GM23248 (cell line): ENCODE results near the gene SYAP1. TPM values are rescaled to one million over a fixed set of nuclear protein-coding genes. Genes with fewer than 3 reads are reported as not detected.

Experiments used
- DNase-seq: peaks from one replicate; pipeline ENCODE4 v3.0.0-alpha.2; 2015
- H2AFZ ChIP-seq: fragments of 200-600 bp; sonication (generic); 2 replicates; pipeline ENCODE4 v1.6.1; 2016; ENCODE audit warnings: antibody characterized with exemption
- H3F3A ChIP-seq: fragments of 200-600 bp; sonication (generic); 2 replicates; pipeline ENCODE4 v1.6.1; 2016; ENCODE audit warnings: mild to moderate bottlenecking, antibody characterized with exemption, mixed run types; ENCODE audit not compliant: insufficient read depth
- H3K27ac ChIP-seq: fragments of 200-600 bp; sonication (generic); 2 replicates; pipeline ENCODE4 v1.5.1; 2016; ENCODE audit warnings: mild to moderate bottlenecking
- H3K27me3 ChIP-seq: fragments of 200-600 bp; sonication (generic); replicated peaks from 2 replicates; pipeline ENCODE4 v1.6.1; 2016; ENCODE audit warnings: mild to moderate bottlenecking; ENCODE audit not compliant: insufficient read depth
- H3K36me3 ChIP-seq: fragments of 200-600 bp; sonication (generic); 2 replicates; pipeline ENCODE4 v1.6.1; 2016; ENCODE audit warnings: low read depth, mild to moderate bottlenecking
- H3K4me1 ChIP-seq: fragments of 200-600 bp; sonication (generic); 2 replicates; pipeline ENCODE4 v1.6.1; 2016; ENCODE audit warnings: mild to moderate bottlenecking; ENCODE audit not compliant: insufficient read depth
- H3K4me2 ChIP-seq: fragments of 200-600 bp; sonication (generic); one replicate; pipeline ENCODE4 v1.6.1; 2016; ENCODE audit warnings: mild to moderate bottlenecking; ENCODE audit not compliant: unreplicated experiment
- H3K4me3 ChIP-seq: fragments of 200-600 bp; sonication (generic); 2 replicates; pipeline ENCODE4 v1.5.1; 2016; ENCODE audit warnings: mild to moderate bottlenecking
- H3K79me2 ChIP-seq: fragments of 200-600 bp; sonication (generic); 2 replicates; pipeline ENCODE4 v1.6.1; 2016; ENCODE audit warnings: mild to moderate bottlenecking; ENCODE audit not compliant: insufficient read depth
- H3K9ac ChIP-seq: fragments of 200-600 bp; sonication (generic); 2 replicates; pipeline ENCODE4 v1.6.1; 2016; ENCODE audit warnings: mild to moderate bottlenecking
- H3K9me2 ChIP-seq: fragments of 200-600 bp; sonication (generic); 2 replicates; pipeline ENCODE4 v1.6.1; 2016; ENCODE audit warnings: mixed run types, mild to moderate bottlenecking, moderate library complexity; ENCODE audit not compliant: insufficient read depth
- H3K9me3 ChIP-seq: fragments of 200-600 bp; sonication (generic); one replicate; pipeline ENCODE4 v1.6.1; 2017; ENCODE audit warnings: low read depth
- H4K20me1 ChIP-seq: fragments of 200-600 bp; sonication (generic); 2 replicates; pipeline ENCODE4 v1.6.0; 2016; ENCODE audit not compliant: insufficient read depth
- EZH2 ChIP-seq: fragments of 200-600 bp; sonication (generic); IDR thresholded peaks from 2 replicates; pipeline ENCODE4 v1.6.1; 2018; ENCODE audit warnings: antibody characterized with exemption, mild to moderate bottlenecking; ENCODE audit not compliant: insufficient read depth, poor library complexity, severe bottlenecking
- EZH2phosphoT487 ChIP-seq: fragments of 200-600 bp; sonication (generic); IDR thresholded peaks from 2 replicates; pipeline ENCODE4 v1.6.1; 2018; ENCODE audit warnings: antibody characterized with exemption, moderate library complexity, mild to moderate bottlenecking, low read depth; ENCODE audit not compliant: insufficient read depth
- WGBS, 2 experiments: methylation state at CpG; one replicate each; pipeline ENCODE4 v1.1.6; 2015 to 2017; ENCODE audit warnings: low lambda C conversion rate in 2 of 2, low coverage in 1 of 2; ENCODE audit errors: missing lambda C conversion rate in 2 of 2; 5-methylcytosine and 5-hydroxymethylcytosine counted together
- in situ Hi-C: fragments of 300-500 bp; cut with MboI; formaldehyde crosslinking; loops from 2 replicates; pipeline ENCODE4 v1.15.0; 2020
- polyA plus RNA-seq: library from polyadenylated mRNA; unstranded; fragments of >200 nt; fragmentation: Nextera tagmentation; extraction: Ambion mirVana; gene quantifications from 2 replicates; pipeline ENCODE4 v1.2.1, GENCODE V29; 2016
- total RNA-seq: library from RNA; depleted of rRNA; stranded (reverse); fragments of >200 nt; shearing (Covaris generic); gene quantifications from 2 replicates; pipeline ENCODE4 v1.2.3, GENCODE V29; 2014

SYAP1 gene
- total and polyA plus RNA-seq, 2 experiments from 2014 or later = 30.8 to 36.4 TPM

DNA sequence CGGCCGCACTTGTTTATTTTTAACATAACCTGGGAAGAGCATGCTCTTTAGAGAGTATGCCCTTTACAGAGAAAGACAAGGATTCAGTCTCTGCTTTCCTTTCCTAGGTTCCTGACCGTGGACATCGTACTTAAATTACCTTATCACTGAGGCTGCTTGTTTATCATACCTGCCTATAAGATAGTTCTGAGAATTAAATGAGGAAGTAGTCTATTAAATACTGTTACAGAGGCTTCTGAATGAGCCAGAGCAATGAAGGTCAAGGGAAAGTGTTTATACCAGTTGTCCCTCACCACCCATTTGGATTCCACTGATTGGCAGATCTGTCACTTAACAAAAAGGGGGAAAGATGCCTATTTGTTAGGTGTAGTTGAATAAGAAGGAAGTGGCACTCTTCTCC is 76.9 kb downstream of the SYAP1 start:
- in situ Hi-C loops = no loop called here
- H3K36me3 ChIP-seq = no peaks in the 10 kb centered on the region
- TF ChIP-seq EZH2 (no peak), EZH2phosphoT487 (no peak)
- H3K4me1 ChIP-seq = peaks cover 10% of the 10 kb centered on the region
- no peak overlapping the region for H3K9ac ChIP-seq
- whole genome bisulfite sequencing, 2 experiments = 99 to 100% methylated on average over 3 to 4 of the region's 4 CpGs
- H3K27me3 ChIP-seq = no peaks in the 10 kb centered on the region
- H3K27ac ChIP-seq = no peak overlapping the region
- DNase-seq = no peak
- no peaks in the 10 kb centered on the region for H3K9me3 ChIP-seq
- H3K79me2 ChIP-seq = peaks cover 50% of the 10 kb centered on the region
- H3F3A ChIP-seq = peaks cover 13% of the 10 kb centered on the region; the same call in 1 of the 2 replicates
- H4K20me1 ChIP-seq = no peaks in the 10 kb centered on the region
- no peak overlapping the region for H2AFZ ChIP-seq
- no peak overlapping the region for H3K4me3 ChIP-seq
- H3K9me2 ChIP-seq = no peaks in the 10 kb centered on the region
- no peak overlapping the region for H3K4me2 ChIP-seq

DNA sequence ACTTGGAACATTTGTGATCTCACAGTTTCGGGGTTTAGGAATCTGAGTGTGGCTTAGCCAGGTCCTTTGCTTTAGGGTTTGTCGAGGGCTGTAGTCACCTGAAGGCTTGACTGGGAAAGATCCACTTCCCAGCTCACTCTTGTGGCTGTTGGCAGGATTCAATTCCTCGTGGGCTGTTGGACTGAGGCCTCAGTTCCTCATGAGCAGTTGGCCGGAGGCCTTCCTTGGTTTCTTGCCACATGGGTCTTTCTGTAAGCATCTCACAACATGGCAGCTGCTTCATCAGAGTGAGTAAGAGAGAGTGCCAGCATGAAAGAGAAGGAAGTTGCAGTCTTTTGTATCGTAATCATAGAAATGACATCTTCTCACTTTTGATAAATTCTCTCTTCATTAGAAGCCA is 77.9 kb downstream of the SYAP1 start:
- WGBS, 2 experiments = 50 to 53% methylated on average over 5 of the region's 5 CpGs
- Histone ChIP-seq H3K4me3 (no peak overlapping the region), H3F3A (peaks cover 13% of the 10 kb centered on the region; the same call in 1 of the 2 replicates), H3K4me2 (peak overlapping the region; percentile 57), H3K79me2 (peaks cover 44% of the 10 kb centered on the region), H3K9me3 (no peaks in the 10 kb centered on the region), H3K9ac (peak overlapping the region; percentile 55), H2AFZ (no peak overlapping the region), H3K4me1 (peaks cover 10% of the 10 kb centered on the region), H3K27ac (peak overlapping the region; percentile 85), H3K27me3 (no peaks in the 10 kb centered on the region), H4K20me1 (no peaks in the 10 kb centered on the region), H3K9me2 (no peaks in the 10 kb centered on the region), H3K36me3 (no peaks in the 10 kb centered on the region)
- TF ChIP-seq EZH2phosphoT487 (no peak), EZH2 (no peak)
- in situ Hi-C loops = no loop called here
- peak; percentile 68 for DNase-seq

DNA sequence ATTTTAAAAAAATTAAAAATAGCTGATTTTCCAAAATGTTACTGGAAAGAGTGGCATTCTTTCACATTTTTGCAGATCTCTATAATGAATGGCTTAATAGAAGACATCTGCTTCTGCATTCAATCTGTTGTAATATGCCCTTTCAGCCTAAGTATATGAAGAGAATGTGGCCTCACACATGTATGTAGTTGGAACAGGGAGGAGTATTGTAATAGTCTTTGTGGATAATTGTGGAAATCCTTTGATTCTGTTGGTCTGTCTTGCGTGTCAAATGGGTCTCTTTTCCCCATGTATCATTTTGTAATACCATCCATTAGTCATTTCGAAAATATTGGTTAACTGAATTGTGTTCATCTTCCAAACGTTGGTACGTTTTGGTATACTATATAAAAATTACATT is 78.4 kb downstream of the SYAP1 start:
- Histone ChIP-seq H3K36me3 (no peaks in the 10 kb centered on the region), H4K20me1 (no peaks in the 10 kb centered on the region), H3K27ac (peak overlapping the region; percentile 85), H3K4me3 (no peak overlapping the region), H3F3A (peaks cover 13% of the 10 kb centered on the region; the same call in 1 of the 2 replicates), H3K9ac (peak overlapping the region; percentile 55), H3K9me3 (no peaks in the 10 kb centered on the region), H3K4me1 (peaks cover 10% of the 10 kb centered on the region), H3K79me2 (peaks cover 42% of the 10 kb centered on the region; the same call in 1 of the 2 replicates), H2AFZ (no peak overlapping the region), H3K9me2 (no peaks in the 10 kb centered on the region), H3K4me2 (peak overlapping the region; percentile 57), H3K27me3 (no peaks in the 10 kb centered on the region)
- TF ChIP-seq EZH2phosphoT487 (no peak), EZH2 (no peak)
- peak; percentile 41 for DNase-seq
- in situ Hi-C loops = no loop called here
- WGBS, 2 experiments = 2 to 5% methylated on average over 4 of the region's 4 CpGs

DNA sequence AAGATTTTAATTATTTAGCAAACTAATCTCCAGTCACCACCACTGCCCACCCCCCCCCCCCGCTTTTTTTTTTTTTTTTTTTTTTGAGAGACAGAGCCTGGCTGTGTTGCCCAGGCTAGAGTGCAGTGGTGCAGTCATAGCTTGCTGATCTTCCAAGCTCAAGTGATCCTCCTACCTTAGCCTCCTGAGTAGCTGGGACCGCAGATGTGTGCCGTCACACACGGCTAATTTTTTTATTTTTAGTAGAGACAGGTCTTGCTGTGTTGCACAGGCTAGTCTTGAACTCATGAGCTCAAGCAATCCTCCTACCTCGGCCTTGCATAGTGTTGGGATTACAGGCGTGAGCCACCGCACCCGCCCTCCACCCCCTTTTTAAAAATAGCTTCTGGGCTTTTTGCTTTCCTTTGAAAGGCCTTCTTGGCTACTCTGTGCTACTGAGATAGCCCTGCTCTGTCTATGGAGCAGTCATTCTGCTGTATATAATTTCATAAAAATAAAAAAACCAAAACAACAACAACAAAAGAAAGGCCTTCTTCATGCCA is 85.6 kb downstream of the SYAP1 start:
- in situ Hi-C loops = no loop called here
- Histone ChIP-seq H3F3A (no peaks in the 10 kb centered on the region), H3K27ac (no peak overlapping the region), H3K4me1 (0 out of 2 replicates have a peak, but pooled peaks cover 9% of the 10 kb centered on the region), H3K4me3 (no peak overlapping the region), H3K4me2 (no peak overlapping the region), H3K27me3 (no peaks in the 10 kb centered on the region), H3K36me3 (no peaks in the 10 kb centered on the region), H3K9me3 (no peaks in the 10 kb centered on the region), H2AFZ (no peak overlapping the region), H3K79me2 (peaks cover 66% of the 10 kb centered on the region), H3K9ac (no peak overlapping the region), H4K20me1 (no peaks in the 10 kb centered on the region), H3K9me2 (no peaks in the 10 kb centered on the region)
- no peak for DNase-seq
- WGBS, 2 experiments = 89 to 98% methylated on average over 7 to 8 of the region's 8 CpGs
- TF ChIP-seq EZH2 (no peak), EZH2phosphoT487 (no peak)

DNA sequence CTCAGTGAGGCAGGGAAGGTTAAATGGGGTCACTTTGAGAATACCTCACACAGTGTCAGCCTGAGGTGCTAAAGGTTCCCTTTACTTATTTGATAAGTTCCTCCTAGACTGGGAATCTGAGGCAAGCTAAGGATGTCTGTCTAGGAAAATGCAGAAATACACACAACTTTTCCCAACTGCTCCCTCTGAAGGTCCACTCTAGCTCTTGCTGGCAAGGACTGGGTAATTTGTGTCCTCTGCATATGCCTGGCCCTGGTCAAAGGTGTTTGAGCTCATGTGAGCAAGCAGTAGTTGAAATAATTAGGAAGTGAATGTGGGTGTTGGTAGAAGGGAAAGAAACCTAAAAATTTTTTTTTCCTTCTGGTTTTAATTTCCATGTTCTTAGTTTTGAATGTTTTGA is 88.1 kb downstream of the SYAP1 start:
- Histone ChIP-seq H3K79me2 (peaks cover 64% of the 10 kb centered on the region), H3K4me1 (0 out of 2 replicates have a peak, but pooled peaks cover 9% of the 10 kb centered on the region), H3F3A (no peaks in the 10 kb centered on the region), H3K27me3 (no peaks in the 10 kb centered on the region), H3K4me3 (peak overlapping the region; percentile 75), H3K9me3 (no peaks in the 10 kb centered on the region), H4K20me1 (no peaks in the 10 kb centered on the region), H3K9me2 (no peaks in the 10 kb centered on the region), H3K36me3 (no peaks in the 10 kb centered on the region), H3K27ac (peak overlapping the region; percentile 52), H2AFZ (peak overlapping the region; percentile 73; the same call in 1 of the 2 replicates), H3K9ac (peak overlapping the region; percentile 70), H3K4me2 (peak overlapping the region; percentile 83)
- DNase-seq = peak; percentile 63
- in situ Hi-C loops = no loop called here
- TF ChIP-seq EZH2 (no peak), EZH2phosphoT487 (no peak)
